GM19397 (cell line): ENCODE data around the gene MIER2.
"Not testable (repeated sequence)": the region's sequence is repeated elsewhere in the genome, so short reads cannot be mapped to it uniquely, and the experiment has no call there.

Experiments used
- ATAC-seq: cut with Tn5 transposase; IDR thresholded peaks from one replicate; pipeline ENCODE4 v1.9.1; 2021; ENCODE audit warnings: mild to moderate bottlenecking, moderate library complexity; ENCODE audit not compliant: unreplicated experiment

MIER2 gene

DNA sequence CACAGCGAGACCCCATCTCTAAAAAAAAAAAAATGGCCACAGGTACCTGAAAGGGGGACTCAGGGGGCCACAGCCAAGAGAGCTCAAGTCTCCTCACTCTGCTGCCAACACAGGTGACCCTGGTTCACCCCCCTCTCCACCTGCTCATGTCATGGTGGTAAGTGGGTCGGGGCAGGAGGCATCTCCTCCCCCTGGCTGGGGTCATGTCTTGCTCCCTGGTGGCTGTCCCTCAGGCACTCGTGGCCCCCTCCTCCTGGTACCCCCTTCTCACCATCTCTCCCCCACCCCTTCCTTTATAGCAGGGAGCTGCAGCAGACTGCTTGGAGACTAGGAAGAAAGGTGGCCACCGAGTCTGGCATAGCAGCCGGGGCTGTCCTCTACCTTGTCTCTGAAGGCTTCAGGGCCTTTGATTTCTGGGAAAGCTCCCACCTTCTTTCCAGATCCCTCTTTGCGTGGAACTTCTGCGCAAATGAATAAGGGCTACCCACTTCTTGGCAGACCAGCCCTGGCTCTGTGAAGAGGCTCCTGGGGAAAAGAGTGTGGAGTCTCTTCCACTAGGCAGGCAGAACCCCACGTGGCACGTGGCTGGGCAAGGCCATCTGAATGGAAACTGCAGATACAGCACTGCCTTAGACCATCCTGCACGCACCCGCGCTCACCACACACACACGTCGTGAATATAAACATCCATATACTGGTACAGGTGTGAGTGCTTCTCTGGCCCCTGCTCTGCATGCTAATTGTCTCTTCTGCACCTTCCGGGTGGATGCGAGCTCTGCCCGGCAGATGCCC, 20.1 kb upstream of the MIER2 start:
- no peak for ATAC-seq

DNA sequence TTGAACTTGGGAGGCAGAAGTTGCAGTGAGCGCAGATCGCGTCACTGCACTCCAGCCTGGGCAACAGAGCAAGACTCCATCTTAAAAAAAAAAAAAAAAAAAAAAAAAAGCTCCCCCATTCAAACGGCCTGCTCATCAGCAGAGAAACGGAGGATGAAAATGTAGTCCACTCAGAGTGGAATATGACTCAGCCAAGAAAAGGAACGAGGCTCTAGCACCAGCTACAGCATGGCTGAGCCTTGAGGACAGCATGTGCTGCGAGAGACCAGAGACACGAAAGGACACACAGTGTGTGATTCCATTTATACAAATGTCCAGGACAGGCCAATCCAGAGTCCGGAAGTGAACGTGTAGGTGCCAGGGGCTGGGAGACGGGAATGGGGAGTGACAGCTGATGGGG, 18.1 kb upstream of the MIER2 start:
- ATAC-seq = no peak

DNA sequence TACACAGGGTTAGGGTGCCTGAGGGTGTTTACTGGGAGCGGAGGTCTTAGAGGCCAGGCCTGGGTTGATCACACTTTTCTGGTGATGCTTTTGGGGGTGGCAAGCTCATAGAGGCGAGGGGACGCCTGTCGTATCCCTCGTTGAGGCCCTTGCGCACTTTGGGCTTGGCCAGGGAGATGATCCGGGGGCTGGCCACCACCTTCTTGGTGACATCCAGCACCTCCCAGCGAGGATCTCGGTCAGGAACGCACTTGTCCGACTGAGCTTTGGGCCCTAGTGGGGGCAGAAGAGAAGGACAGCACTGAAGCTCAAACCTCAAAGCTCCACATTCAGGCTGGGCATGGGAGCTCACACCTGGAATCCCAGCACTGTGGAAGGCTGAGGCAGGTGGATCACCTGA, 17.6 kb upstream of the MIER2 start:
- ATAC-seq = no peak

DNA sequence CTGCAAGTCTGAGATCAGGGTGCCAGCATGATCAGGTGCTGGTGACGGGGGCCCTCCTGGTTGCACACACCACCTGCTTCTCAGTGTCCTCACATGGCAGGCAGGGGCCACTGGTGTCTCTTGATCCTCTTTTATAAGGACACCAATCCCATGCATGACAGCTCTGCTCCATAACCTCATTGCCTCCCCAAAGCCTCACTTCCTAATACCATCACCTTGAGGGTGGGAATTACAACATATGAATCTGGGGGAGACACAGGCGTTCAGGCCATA, 15.0 kb upstream of the MIER2 start:
- ATAC-seq = no peak

DNA sequence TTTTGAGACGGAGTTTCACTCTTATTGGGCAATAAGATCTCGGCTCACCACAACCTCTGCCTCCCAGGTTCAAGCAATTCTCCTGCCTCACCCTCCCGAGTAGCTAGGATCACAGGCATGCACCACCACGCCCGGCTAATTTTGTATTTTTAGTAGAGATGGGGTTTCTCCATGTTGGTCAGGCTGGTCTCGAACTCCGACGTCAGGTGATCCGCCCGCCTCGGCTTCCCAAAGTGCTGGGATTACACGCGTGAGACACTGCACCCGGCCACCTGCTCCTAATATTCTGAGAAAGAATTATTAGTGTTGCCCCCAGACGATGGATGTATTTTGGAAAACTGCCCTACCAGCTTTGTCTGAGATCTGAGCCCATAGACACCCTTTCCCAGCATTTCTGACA, 10.9 kb upstream of the MIER2 start:
- not testable (repeated sequence) for ATAC-seq

DNA sequence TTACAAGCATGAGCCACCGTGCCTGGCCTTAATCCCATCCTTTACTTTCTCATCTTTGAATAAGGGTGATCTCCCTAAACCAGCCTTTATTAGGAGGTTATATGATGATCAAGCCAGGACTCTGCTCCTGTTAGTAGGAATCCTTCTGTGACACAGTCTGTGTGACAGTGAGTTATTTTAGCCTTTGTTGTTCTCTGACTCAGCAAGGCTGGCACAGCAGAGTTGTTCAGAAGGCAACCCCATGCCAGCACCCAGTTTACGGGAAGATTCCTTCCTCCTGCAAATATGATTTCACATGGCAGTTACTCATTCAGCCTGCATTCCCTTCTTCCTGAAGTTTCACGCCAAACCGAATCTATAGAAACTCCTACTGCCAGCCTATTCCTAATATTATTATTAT, 10.5 kb upstream of the MIER2 start:
- ATAC-seq = no peak

DNA sequence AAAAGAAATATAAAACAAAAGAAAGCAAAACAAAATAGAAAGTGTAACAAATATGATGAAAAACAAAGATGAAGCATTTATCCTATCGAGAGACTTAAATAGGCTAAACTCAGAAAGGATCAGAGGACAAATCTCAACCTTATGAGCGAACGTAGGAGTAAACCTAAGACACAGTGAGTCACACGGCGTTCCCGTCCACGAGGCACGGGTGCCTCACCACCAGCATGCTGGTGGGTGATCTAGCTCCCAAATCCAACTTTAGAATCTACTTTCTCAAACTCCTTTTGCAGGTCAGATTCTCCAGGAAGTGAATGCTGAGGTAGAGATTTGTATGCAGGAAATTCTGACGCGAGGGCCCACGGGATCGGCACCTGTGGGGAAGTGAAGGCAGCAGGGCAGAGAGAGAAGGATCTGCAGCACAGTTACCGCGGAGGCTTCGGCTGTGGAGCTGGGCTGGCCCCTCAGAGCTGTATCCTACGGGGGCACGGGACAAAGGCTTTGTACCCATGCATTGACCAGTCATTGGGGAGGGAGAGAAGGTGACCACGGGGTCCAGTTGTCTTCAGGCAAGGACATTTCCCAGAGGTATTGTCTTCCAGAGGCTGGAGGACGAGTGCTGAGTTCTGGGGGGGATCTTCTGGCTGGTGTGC, 7.5 kb upstream of the MIER2 start:
- no peak for ATAC-seq

DNA sequence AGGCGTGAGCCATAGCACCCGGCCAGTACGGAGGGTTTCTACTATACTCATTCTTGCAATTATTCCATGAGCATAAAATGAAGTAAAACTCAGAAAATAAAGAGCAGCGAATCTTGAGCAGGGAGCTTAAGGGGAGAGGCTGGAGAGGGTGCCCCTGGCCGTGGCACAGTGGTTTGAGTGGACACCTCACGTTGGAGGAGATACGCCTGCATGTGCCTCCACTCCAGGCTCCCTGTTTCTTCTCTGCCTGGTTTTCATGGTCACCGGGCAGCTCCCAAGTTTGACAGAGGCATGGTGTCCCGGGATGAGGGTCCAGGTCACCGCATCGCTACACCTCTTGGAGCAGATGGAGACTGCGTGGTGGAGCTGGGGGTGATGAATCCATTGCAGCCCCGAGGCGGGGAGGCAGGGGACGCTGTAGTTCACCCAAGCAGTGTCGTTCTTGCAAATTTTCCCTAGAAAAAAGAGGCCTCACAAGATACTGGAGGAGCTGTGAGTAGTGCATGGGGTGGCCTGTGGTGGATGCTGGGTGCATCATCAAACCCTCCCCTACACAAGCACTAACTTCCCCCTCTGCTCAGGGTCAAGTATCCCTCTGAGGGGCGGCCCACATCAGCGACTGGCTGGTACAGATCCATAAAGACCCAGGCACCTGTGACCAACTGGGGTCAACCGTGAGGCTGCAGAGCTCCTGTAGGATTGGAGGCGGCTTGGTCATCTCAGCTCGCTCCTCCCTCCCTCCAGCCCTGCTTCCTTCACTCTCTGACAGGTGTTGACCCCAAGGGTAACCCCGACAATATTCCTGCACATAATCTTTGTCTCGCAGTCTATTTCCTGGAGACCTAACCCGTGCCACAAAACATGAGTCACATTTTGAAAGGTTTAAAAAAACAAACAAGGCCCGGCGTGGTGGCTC, 3.6 kb upstream of the MIER2 start:
- no peak for ATAC-seq

DNA sequence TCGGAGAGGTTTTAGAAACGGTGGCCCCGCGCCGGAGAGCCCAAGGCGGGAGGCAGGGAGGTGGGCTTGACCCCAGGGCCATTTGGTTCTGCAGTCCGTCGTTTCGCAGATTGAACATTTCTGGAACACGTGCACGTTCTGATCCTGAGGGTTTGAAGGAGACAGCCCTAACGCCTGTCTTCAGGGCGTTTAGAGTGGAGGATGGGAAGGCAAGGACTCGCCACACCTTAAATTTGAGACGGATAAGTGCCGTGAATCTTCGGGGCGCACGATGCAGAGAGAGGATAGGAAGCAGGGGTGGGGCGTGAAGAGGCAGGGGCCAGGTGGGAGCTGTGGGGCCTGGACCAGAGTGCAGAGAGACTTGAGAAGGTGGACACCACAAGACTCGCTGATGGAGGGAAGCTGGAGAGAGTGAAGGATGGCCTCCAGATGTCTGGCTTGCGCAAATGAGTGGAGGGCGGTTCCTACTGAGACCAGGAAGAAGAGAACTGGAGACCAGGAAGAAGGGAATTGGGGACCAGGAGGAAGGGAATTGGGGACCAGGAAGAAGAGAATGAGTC, 804 bp upstream of the MIER2 start:
- no peak for ATAC-seq

DNA sequence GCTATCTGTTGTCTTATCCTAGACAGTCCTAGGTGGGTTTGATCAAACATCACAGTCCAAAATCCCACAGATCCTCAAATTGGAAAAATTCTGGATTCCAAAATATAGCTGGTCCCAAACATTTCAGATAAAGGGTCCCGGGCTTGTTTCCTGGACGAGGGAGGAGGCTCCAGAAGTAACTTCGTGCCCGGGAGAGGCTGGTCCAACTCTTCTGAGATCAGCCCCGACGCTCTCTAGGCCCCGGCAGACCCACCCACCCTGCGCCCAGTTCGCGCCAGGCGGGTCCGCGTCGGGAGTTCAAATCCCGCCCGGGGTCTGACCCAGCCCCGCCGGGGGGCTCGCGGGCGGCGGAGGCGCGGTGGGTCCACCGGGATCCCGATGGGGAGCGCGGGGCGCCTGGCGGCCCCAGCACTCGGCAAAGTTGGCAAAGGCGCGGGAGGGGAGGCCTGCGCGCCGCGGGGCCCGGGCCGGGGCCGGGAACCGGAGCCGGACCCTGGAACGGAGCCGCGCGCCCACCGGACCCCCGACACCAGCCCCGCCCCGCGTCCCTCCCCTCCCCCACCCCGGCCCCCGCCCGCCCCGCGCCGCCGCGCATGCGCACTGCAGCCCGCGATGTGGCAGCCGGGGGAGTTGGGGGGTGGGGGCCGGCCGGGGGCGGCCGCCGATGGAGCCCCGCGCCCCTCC, 513 bp downstream of the MIER2 start:
- peak; percentile 49 for ATAC-seq

DNA sequence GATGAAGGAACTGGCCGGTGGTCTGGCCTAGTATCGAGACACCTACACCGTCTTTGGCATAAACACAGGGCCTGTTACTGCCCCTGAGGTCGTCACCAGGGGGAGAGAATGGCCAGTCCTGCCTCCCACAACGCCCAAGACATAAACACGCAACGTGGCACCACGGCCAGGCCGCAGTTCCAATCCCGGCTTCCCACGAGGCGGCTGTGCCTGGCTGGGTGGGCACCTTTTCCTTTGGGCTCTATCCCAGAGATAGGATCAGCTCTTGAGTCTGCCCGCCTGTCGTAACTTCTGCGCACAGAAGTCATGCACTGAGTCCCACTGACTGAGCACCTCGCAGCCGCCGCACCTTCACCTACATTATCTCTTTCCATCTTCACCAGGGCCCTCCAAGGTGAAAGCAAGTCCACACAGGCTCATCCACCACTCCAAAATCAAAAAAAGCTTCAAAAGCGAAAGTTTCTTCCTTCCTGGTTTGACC, 1.1 kb downstream of the MIER2 start:
- ATAC-seq = no peak

DNA sequence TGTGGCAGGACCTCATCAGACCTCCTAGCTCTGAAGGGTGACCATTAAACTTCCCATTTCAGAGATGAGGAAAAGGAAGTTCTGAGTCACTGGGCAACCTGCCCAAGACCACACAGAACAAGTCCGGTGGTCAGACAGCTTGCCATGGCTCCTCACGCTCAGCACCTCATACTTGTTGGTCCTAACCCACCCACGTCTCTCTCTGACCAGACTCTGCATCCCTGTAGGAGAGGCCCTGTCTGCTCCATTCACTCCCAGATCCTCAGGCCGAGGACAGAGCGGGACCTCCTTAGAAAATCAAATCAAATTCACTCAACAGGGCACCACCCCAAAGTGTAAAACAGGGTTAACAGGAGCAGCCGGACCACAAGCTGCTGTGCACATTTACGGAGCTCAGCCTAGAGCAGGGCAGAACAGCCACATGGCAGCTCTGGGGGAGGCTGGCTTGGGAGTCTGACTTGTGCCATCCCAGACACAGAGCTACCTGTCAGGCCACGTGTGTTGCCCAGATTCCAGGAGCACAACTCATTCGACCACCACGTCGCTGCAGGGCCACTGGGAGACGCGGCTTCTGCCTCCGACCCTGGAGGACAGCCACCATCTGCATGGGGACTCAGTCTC, 1.7 kb downstream of the MIER2 start:
- ATAC-seq = no peak

DNA sequence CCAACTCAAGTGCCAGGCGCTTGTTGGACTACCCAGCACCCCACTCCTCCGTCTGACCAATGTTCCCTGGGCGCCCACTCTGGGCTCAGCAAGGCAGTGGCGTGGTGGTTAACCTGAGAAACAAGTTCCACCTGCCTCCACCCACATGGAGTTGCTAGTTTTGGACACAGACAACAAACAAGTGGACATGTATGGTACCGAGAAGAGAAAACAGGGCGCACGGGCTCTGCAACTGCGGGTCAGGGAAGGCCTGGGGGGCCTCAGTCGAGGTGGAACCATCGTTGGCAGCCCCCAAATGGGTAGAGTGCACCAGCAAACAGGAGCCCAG, 2.5 kb downstream of the MIER2 start:
- ATAC-seq = no peak

DNA sequence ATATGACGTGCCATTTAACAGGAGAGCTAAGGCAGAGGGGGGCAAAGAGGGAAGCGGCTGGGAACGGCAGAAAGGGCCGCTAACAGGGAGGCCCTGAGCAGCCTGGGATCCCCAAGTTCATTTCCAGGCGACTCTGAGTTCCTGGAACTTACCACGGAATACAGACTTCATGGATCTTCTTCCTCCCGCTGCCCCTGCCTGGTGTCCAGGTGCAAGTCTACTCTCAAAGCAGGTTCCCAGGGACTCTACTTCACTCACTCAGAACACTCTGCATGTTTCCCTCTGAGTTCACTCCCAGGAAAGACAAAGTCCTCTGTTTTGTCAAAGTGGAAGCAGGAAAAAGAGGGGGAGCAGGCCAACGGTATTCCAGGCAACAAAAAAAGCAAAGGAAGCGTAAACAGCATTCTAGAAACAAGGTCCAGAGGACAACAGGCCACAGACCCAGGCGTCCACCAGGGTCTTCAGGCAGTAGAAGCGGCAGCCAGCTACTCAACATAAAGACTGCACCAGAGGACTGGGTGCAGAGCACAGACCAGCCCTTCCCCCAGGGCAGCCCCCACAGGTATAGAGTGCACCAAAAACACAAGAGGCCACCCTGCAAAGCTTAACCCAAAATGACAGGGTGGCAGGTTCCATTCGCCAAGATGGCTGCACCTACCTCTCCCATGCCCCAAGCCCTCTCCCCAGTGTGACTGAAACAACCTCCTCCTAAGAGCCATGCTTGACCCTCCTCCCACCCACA, 3.0 kb downstream of the MIER2 start:
- ATAC-seq = no peak

DNA sequence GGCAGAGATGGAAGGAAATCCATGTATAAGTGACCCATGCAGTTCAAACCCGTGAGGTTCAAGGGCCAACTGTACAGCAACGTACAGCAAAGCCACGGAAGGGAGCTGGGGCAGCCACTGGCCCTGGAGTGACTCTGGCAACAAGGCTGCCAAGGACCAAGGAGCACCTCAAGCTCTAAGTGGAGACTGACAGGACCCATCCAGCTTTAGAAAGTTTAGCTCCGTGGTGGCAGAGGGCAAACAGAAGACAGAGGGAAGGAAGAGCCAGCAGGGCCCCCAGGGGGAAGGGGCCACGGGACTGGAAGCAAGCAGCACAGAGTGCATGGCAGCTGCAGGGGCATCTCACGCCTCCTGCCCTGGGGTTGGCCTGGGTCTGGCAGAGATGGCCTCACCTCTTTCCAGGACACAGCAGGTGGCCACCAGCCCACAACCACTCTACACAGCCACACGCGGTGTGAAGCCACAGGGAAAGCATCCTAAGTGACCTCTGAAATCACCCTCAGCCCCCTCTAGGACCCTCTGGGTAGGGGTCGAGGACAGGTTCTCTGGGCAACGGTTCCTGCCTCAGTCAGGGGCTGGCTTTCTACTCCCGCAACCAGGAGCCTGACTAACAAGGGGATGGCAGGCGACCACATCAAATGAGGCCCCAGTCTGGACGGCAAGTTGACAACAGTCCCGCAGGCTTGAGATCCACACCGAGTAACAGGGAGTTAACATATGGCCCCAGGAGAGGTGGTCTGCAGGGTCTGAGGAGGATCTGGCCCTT, 3.8 kb downstream of the MIER2 start:
- no peak for ATAC-seq

DNA sequence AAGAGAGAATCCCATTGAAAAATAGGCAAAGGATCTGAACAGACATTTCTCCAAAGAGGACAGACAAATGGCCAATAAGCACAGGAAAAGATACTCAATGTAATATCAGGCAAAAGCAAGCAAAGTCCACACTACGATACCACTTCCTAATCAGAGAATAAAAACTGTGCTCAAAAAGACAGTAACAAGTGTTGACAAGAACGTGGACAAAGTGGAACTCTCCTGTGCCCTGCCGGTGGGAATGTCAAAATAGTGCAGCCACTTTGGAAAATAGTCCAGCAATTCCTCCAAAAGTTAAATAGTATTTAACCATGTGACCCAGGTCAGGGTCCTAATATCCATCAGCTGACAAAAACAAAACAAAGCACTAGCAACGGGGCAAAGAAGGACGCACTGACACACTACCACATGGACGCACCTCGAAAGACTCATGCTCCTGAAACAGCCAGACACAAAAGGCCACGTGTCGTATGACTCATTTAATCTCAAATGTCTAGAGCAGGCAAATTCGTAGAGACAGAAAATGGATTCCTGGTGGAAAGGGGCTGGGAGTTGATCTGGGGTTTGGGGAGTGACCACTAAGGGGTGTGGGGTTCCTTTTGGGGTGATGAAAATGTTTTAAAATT, 5.2 kb downstream of the MIER2 start:
- ATAC-seq = no peak

DNA sequence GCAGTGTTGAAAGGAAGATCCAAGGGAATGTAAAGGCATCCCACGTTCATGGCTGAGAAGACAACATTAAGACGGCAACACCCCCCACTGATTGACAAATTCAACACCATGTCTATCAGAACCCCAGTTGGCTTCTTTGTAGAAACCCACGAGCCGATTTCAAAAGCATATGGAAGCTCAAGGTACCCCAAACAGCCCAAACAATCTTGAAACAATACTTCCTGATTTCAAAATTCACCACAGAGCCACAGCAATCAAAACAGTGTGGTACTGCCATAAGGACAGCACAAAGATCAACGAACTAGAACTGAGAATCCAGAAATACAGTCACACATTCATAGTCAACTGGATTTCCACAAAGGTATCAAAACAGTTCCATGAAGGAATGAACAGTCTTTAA, 6.2 kb downstream of the MIER2 start:
- no peak for ATAC-seq

DNA sequence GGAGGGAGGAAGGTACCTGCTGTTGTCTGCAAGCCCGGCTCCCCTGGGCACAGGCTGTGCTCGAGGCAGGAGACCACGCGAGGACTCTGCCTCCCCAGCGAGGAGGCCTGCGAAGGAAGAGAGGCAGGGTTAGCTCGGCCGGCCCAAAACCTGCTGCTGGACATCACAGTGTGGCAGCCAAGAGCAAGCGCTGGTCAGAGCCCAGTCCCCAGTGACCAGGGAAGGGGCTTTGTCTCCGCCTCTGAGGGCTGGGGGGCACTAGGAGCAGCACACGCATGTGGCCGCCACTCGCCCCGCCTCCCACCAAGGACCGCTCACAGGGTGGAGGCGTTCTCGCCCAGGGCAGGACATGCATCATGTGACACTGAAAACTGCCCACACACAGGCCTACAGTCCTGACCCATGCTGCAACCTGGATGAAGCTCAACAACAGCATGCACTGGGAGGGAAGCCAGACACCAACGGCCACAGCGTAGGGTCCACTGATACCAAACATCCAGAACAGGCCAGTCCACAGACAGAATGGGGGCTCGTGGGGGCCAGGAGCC, 8.5 kb downstream of the MIER2 start:
- no peak for ATAC-seq
